IMR-90 (cell line): ENCODE results near the gene UGT2A2. TPM values are rescaled to one million over a fixed set of nuclear protein-coding genes. Genes with fewer than 3 reads are reported as not detected.

ENCODE experiments used
- ATAC-seq: fragments of 200-7000 bp; cut with Tn5 transposase; 2 replicates; pipeline ENCODE4 v1.9.1; 2020; ENCODE audit warnings: low read depth, mild to moderate bottlenecking, moderate library complexity
- BruUV-seq: library from RNA; stranded (reverse); fragments of 400-500 nt; replicated peaks from 2 replicates; lab custom pipeline; 2021; lab: Mats Ljungman, UMichigan
- CTCF ChIA-PET: fragments of 300-600 bp; formaldehyde crosslinking; extraction: SDS; loops from one replicate; lab custom pipeline; 2021; ENCODE audit warnings: antibody characterized with exemption; lab: Yijun Ruan, JAX
- POLR2A ChIA-PET: fragments of 300-600 bp; sonication (Branson Sonifier 250); formaldehyde crosslinking; loops from one replicate; lab custom pipeline; 2022; ENCODE audit warnings: antibody characterized with exemption; ENCODE audit not compliant: unreplicated experiment; lab: Charles Lee
- DNase-seq: peaks from one replicate; pipeline ENCODE4 v3.0.0; 2013
- H2AFZ ChIP-seq: replicated peaks from 2 replicates; pipeline ENCODE3; 2013; ENCODE audit warnings: low read length, mild to moderate bottlenecking; ENCODE audit not compliant: poor library complexity
- H2AK5ac ChIP-seq: 2 replicates; pipeline ENCODE4 v1.6.1; 2013; ENCODE audit warnings: low read depth, low read length, inconsistent platforms
- H2AK9ac ChIP-seq: replicated peaks from 2 replicates; pipeline ENCODE3; 2013; ENCODE audit warnings: mild to moderate bottlenecking, low read depth, low read length, moderate library complexity; ENCODE audit not compliant: poor library complexity
- H2BK120ac ChIP-seq: 2 replicates; pipeline ENCODE4 v1.6.1; 2013; ENCODE audit warnings: low read depth, low read length, inconsistent platforms
- H2BK15ac ChIP-seq: 3 replicates; pipeline ENCODE4 v1.6.1; 2013; ENCODE audit warnings: low read depth, low read length, inconsistent platforms
- H2BK20ac ChIP-seq: 2 replicates; pipeline ENCODE4 v1.6.1; 2013; ENCODE audit warnings: low read depth, mild to moderate bottlenecking, inconsistent platforms, low read length, moderate library complexity
- H2BK5ac ChIP-seq: 2 replicates; pipeline ENCODE4 v1.6.1; 2013; ENCODE audit warnings: mild to moderate bottlenecking, low read depth, low read length, inconsistent platforms; ENCODE audit not compliant: poor library complexity, severe bottlenecking
- H3K14ac ChIP-seq: replicated peaks from 2 replicates; pipeline ENCODE4 v1.6.1; 2013; ENCODE audit warnings: low read depth, low read length, inconsistent platforms
- H3K18ac ChIP-seq: 2 replicates; pipeline ENCODE4 v1.6.1; 2013; ENCODE audit warnings: low read depth, low read length, control low read depth
- H3K23ac ChIP-seq: 2 replicates; pipeline ENCODE4 v1.6.1; 2013; ENCODE audit warnings: low read depth, low read length, inconsistent platforms
- H3K27ac ChIP-seq: 2 replicates; pipeline ENCODE4 v1.5.1; 2013; ENCODE audit warnings: mild to moderate bottlenecking, control low read depth, low read length; ENCODE audit not compliant: insufficient read depth
- H3K27me3 ChIP-seq: 2 replicates; pipeline ENCODE4 v1.6.1; 2013; ENCODE audit warnings: low read length; ENCODE audit not compliant: control insufficient read depth, insufficient read depth
- H3K36me3 ChIP-seq: 2 replicates; pipeline ENCODE4 v1.6.1; 2013; ENCODE audit warnings: low read length, mixed read lengths; ENCODE audit not compliant: control insufficient read depth, insufficient read depth
- H3K4ac ChIP-seq: 2 replicates; pipeline ENCODE4 v1.6.1; 2013; ENCODE audit warnings: low read depth, low read length, inconsistent platforms
- H3K4me1 ChIP-seq: 2 replicates; pipeline ENCODE4 v1.6.1; 2013; ENCODE audit warnings: low read length, mixed read lengths; ENCODE audit not compliant: control insufficient read depth, insufficient read depth
- H3K4me2 ChIP-seq: 2 replicates; pipeline ENCODE4 v1.6.1; 2013; ENCODE audit warnings: low read depth, mild to moderate bottlenecking, control low read depth, low read length, moderate library complexity
- H3K4me3 ChIP-seq: 2 replicates; pipeline ENCODE4 v1.5.1; 2013; ENCODE audit warnings: low read depth, mild to moderate bottlenecking, control low read depth, low read length, moderate library complexity; ENCODE audit not compliant: insufficient read depth
- H3K56ac ChIP-seq: 2 replicates; pipeline ENCODE4 v1.6.1; 2013; ENCODE audit warnings: low read length, inconsistent platforms; ENCODE audit not compliant: insufficient read depth; ENCODE audit errors: extremely low read depth
- H3K79me1 ChIP-seq, 2 experiments: 2 replicates each; pipeline ENCODE4 v1.6.1; 2013; ENCODE audit warnings: low read length in 2 of 2, inconsistent platforms in 1 of 2, low read depth in 1 of 2
- H3K9ac ChIP-seq: 2 replicates; pipeline ENCODE4 v1.6.1; 2013; ENCODE audit warnings: low read depth, low read length, control low read depth
- H3K9me1 ChIP-seq: 2 replicates; pipeline ENCODE4 v1.6.1; 2013; ENCODE audit warnings: low read length, inconsistent platforms; ENCODE audit not compliant: insufficient read depth
- H3K9me3 ChIP-seq: 2 replicates; pipeline ENCODE4 v1.6.1; 2013; ENCODE audit warnings: low read length; ENCODE audit not compliant: control insufficient read depth, insufficient read depth
- H4K20me1 ChIP-seq: 2 replicates; pipeline ENCODE4 v1.6.1; 2013; ENCODE audit warnings: low read length, inconsistent platforms; ENCODE audit not compliant: insufficient read depth
- H4K5ac ChIP-seq: 2 replicates; pipeline ENCODE4 v1.6.1; 2013; ENCODE audit warnings: mild to moderate bottlenecking, low read depth, low read length, control low read depth
- H4K8ac ChIP-seq, 2 experiments: 2 replicates each; pipeline ENCODE4 v1.6.1; 2013; ENCODE audit warnings: low read depth in 2 of 2, low read length in 2 of 2, control low read depth in 1 of 2, inconsistent platforms in 1 of 2
- H4K91ac ChIP-seq: 2 replicates; pipeline ENCODE4 v1.6.1; 2013; ENCODE audit warnings: low read depth, low read length, inconsistent platforms; ENCODE audit not compliant: insufficient read depth
- CHD1 ChIP-seq: IDR thresholded peaks from 2 replicates; pipeline ENCODE4 v1.6.1; 2012; ENCODE audit warnings: low read depth, low read length, improper control_type of control experiment
- MAFK ChIP-seq: IDR thresholded peaks from 2 replicates; pipeline ENCODE4 v1.6.1; 2012; ENCODE audit warnings: low read depth, low read length, improper control_type of control experiment
- NFE2L2 ChIP-seq: fragments of 150-350 bp; IDR thresholded peaks from 2 replicates; pipeline ENCODE4 v1.6.1; 2016; ENCODE audit warnings: low read depth, mild to moderate bottlenecking, low read length
- POLR2A ChIP-seq: IDR thresholded peaks from 2 replicates; pipeline ENCODE4 v1.6.1; 2012; ENCODE audit warnings: mild to moderate bottlenecking, low read depth, low read length
- RAD21 ChIP-seq: IDR thresholded peaks from 2 replicates; pipeline ENCODE4 v1.6.1; 2012; ENCODE audit warnings: low read length, improper control_type of control experiment
- SMC3 ChIP-seq: fragments of 150-350 bp; IDR thresholded peaks from 2 replicates; pipeline ENCODE4 v1.6.1; 2016; ENCODE audit warnings: low read depth, mild to moderate bottlenecking, antibody characterized with exemption, low read length, moderate library complexity
- WGBS, 2 experiments: methylation state at CpG; one replicate each; pipeline versions ENCODE4 v1.1.5 to v1.1.7; 2013; ENCODE audit warnings: missing lambda C conversion rate in 2 of 2; ENCODE audit not compliant: insufficient read length in 1 of 2; ENCODE audit errors: extremely low coverage in 2 of 2; 5-methylcytosine and 5-hydroxymethylcytosine counted together
- dilution Hi-C: fragments of 300-500 bp; cut with HindIII; formaldehyde crosslinking; loops from one replicate; pipeline ENCODE4 v1.14.3; 2018; ENCODE audit warnings: low sequenced_read_pairs; ENCODE audit not compliant: unreplicated experiment
- in situ Hi-C: fragments of 300-500 bp; cut with MboI; formaldehyde crosslinking; loops from 3 replicates; pipeline ENCODE4 v1.14.3; 2019; ENCODE audit warnings: low sequenced_read_pairs, inconsistent platforms, mixed read lengths
- intact Hi-C: fragments of 100-400 bp; cut with micrococcal nuclease; formaldehyde crosslinking; loops from 2 replicates; pipeline ENCODE4 v1.10.0; 2022
- polyA plus RNA-seq, 3 experiments: library from polyadenylated mRNA; depleted of rRNA; stranded (reverse); fragments of >200 nt; gene quantifications; 2 replicates each; pipeline ENCODE4 v1.2.3, GENCODE V29; 2012; ENCODE audit warnings: low replicate concordance in 1 of 3
- total RNA-seq: library from RNA; depleted of rRNA; stranded (reverse); fragments of >200 nt; gene quantifications from 2 replicates; pipeline ENCODE4 v1.2.3, GENCODE V29; 2012

Gene UGT2A2
- total and polyA plus RNA-seq, 2 of the 4 experiments (the other 2 are of a cell fraction): not detected

DNA sequence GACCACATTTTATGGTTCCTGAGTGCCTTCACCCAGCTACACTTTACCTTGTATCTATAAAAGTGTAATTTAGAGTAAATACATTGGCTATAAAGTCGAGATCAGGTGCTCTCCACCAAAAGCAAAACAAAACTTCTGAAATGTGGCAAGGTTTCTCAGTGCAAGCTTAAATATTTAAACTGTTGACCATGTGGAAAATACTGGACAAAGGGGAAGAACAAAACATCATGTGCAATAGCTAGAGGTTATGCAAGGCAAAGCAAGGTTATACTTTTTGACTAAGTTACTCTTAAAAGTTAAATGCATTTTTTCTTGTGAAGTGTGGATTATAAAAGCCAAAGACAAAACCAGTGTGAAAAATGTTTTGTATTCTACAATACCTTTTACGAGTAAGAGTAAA, 55.9 kb downstream of the UGT2A2 start:
- no peak overlapping the region for H3K4me2 ChIP-seq
- intact Hi-C loops (no loop called here), in situ Hi-C loops (no loop called here), dilution Hi-C loops (no loop called here)
- no peaks in the 10 kb centered on the region for H3K79me1 ChIP-seq
- no peak overlapping the region for H2BK15ac ChIP-seq
- no peaks in the 10 kb centered on the region for H4K20me1 ChIP-seq
- no peak overlapping the region for H3K4ac ChIP-seq
- no peaks in the 10 kb centered on the region for H3K36me3 ChIP-seq
- CTCF ChIA-PET: no interaction called here
- H2BK120ac ChIP-seq: no peak overlapping the region
- WGBS, 2 experiments: no CpG with 5 or more reads among the region's 2 CpGs
- H3K9me1 ChIP-seq: no peaks in the 10 kb centered on the region
- H4K5ac ChIP-seq: no peak overlapping the region
- POLR2A ChIA-PET: no interaction called here
- H3K4me1 ChIP-seq: no peaks in the 10 kb centered on the region
- no peak overlapping the region for H3K27ac ChIP-seq
- H3K9ac ChIP-seq: no peak overlapping the region
- H4K8ac ChIP-seq: no peak overlapping the region
- H2AK9ac ChIP-seq: no peak overlapping the region
- no peaks in the 10 kb centered on the region; the same call in 1 of the 2 replicates for H3K9me3 ChIP-seq
- DNase-seq (no peak), ATAC-seq (no peak)
- H3K4me3 ChIP-seq: no peak overlapping the region
- no TSS peak for BruUV-seq
- no peak overlapping the region for H3K56ac ChIP-seq
- TF ChIP-seq RAD21: no peak
- no peak for TF ChIP-seq NFE2L2
- TF ChIP-seq CHD1: no peak
- TF ChIP-seq SMC3: no peak
- no peak for TF ChIP-seq MAFK
- no peak for TF ChIP-seq POLR2A
- no peak overlapping the region for H4K91ac ChIP-seq
- H2BK20ac ChIP-seq: no peak overlapping the region
- H3K27me3 ChIP-seq: no peaks in the 10 kb centered on the region
- H3K23ac ChIP-seq: no peak overlapping the region
- no peak overlapping the region for H3K14ac ChIP-seq
- H2AFZ ChIP-seq: no peak overlapping the region
- no peak overlapping the region for H2BK5ac ChIP-seq
- H3K18ac ChIP-seq: no peak overlapping the region
- H2AK5ac ChIP-seq: no peak overlapping the region
